ENCODE measurements around the gene IL15RA. TPM values are rescaled to one million over a fixed set of nuclear protein-coding genes. Genes with fewer than 3 reads are reported as not detected.

The IL15RA gene
- total RNA-seq, 1 experiment from 2014 or later: 4.4 TPM

GRCh38 chr10:5938291-5938690 lies 39.1 kb downstream of the IL15RA start:
- Histone ChIP-seq H3K9me3 (ENCODE audit: low read length) (no peaks in the 10 kb centered on the region), H3K27ac (ENCODE audit: low read length) (no peak overlapping the region), H3K9me2 (replicated peaks; ENCODE audit: low read length) (no peaks in the 10 kb centered on the region), H3K36me3 (ENCODE audit: low read depth, low read length) (no peaks in the 10 kb centered on the region), H2AFZ (ENCODE audit: low read length) (no peak overlapping the region), H3K4me1 (ENCODE audit: insufficient read depth, low read length) (no peaks in the 10 kb centered on the region), H3K27me3 (ENCODE audit: low read length) (no peaks in the 10 kb centered on the region), H3K79me2 (ENCODE audit: low read length) (no peaks in the 10 kb centered on the region), H3K9ac (ENCODE audit: low read length) (no peak overlapping the region), H3K4me3 (ENCODE audit: low read length) (no peak overlapping the region), H3K4me2 (ENCODE audit: low read length) (no peak overlapping the region), H4K20me1 (ENCODE audit: low read length) (no peaks in the 10 kb centered on the region), H3F3A (ENCODE audit: low read length, unreplicated experiment) (no peaks in the 10 kb centered on the region)
- ChIA-PET CTCF (no interaction called here), POLR2A (ENCODE audit: unreplicated experiment) (no interaction called here)
- ATAC-seq (no peak), DNase-seq (no peak)
- intact Hi-C loops (cut with micrococcal nuclease): no loop called here
- no TSS peak for BruUV-seq (replicated peaks)
- TF ChIP-seq, protein P1, sequence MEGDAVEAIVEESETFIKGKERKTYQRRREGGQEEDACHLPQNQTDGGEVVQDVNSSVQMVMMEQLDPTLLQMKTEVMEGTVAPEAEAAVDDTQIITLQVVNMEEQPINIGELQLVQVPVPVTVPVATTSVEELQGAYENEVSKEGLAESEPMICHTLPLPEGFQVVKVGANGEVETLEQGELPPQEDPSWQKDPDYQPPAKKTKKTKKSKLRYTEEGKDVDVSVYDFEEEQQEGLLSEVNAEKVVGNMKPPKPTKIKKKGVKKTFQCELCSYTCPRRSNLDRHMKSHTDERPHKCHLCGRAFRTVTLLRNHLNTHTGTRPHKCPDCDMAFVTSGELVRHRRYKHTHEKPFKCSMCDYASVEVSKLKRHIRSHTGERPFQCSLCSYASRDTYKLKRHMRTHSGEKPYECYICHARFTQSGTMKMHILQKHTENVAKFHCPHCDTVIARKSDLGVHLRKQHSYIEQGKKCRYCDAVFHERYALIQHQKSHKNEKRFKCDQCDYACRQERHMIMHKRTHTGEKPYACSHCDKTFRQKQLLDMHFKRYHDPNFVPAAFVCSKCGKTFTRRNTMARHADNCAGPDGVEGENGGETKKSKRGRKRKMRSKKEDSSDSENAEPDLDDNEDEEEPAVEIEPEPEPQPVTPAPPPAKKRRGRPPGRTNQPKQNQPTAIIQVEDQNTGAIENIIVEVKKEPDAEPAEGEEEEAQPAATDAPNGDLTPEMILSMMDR (conservative IDR thresholded peaks at IDR 0.05; ENCODE audit: low read depth, low read length): no peak
- no peak for TF ChIP-seq EZH2 (IDR thresholded peaks at IDR 0.05; ENCODE audit: low read length, unreplicated experiment)
- TF ChIP-seq EZH2phosphoT487 (IDR thresholded peaks at IDR 0.05; ENCODE audit: borderline replicate concordance, low read length): no peak

- Histone ChIP-seq H2AFZ (ENCODE audit: low read length) (no peak overlapping the region), H3K27me3 (ENCODE audit: low read length) (no peaks in the 10 kb centered on the region), H3K27ac (ENCODE audit: low read length) (no peak overlapping the region), H3K9me2 (replicated peaks; ENCODE audit: low read length) (no peaks in the 10 kb centered on the region), H4K20me1 (ENCODE audit: low read length) (no peaks in the 10 kb centered on the region), H3K79me2 (ENCODE audit: low read length) (no peaks in the 10 kb centered on the region), H3K4me2 (ENCODE audit: low read length) (no peak overlapping the region), H3K36me3 (ENCODE audit: low read depth, low read length) (no peaks in the 10 kb centered on the region), H3F3A (ENCODE audit: low read length, unreplicated experiment) (no peaks in the 10 kb centered on the region), H3K4me3 (ENCODE audit: low read length) (no peak overlapping the region), H3K4me1 (ENCODE audit: insufficient read depth, low read length) (no peaks in the 10 kb centered on the region), H3K9me3 (ENCODE audit: low read length) (no peaks in the 10 kb centered on the region), H3K9ac (ENCODE audit: low read length) (no peak overlapping the region)
- no peak for TF ChIP-seq EZH2phosphoT487 (IDR thresholded peaks at IDR 0.05; ENCODE audit: borderline replicate concordance, low read length)
- TF ChIP-seq, protein P1 (conservative IDR thresholded peaks at IDR 0.05; ENCODE audit: low read depth, low read length): no peak
- ChIA-PET POLR2A (ENCODE audit: unreplicated experiment) (no interaction called here), CTCF (interaction anchor here (0.6 kb wide), 1 partner anchor 170 kb away, joined by 3 read pairs; no protein-coding TSS in a partner anchor)
- DNase-seq (no peak), ATAC-seq (no peak)
- BruUV-seq (replicated peaks): no TSS peak
- intact Hi-C loops (cut with micrococcal nuclease): no loop called here
Observed at GRCh38 chr10:5937016-5937415, 40.3 kb downstream of the IL15RA start.

DNA sequence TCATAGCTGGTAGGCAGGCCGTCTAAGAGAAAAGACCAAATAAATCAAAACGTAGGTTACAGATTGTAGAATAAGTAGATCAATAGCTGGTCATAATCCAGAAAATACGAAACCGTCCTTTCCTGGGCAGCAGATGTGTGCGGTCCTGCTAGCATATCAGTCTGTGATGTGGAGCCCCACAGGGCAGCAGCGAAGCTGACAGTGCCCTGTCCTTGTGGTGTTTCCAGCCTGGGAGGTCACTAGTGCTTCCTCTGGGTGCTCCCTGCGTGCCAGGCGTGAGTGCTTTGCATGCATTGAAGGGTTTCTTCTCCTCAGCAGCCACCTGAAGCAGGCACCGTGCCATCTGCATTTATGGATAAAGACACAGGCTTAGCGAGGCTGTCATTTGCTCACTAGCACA lies 41.7 kb downstream of the IL15RA start:
- Histone ChIP-seq H3K9ac (ENCODE audit: low read length) (no peak overlapping the region), H3K79me2 (ENCODE audit: low read length) (no peaks in the 10 kb centered on the region), H3K9me3 (ENCODE audit: low read length) (no peaks in the 10 kb centered on the region), H3F3A (ENCODE audit: low read length, unreplicated experiment) (no peaks in the 10 kb centered on the region), H3K36me3 (ENCODE audit: low read depth, low read length) (no peaks in the 10 kb centered on the region), H3K4me2 (ENCODE audit: low read length) (no peak overlapping the region), H4K20me1 (ENCODE audit: low read length) (no peaks in the 10 kb centered on the region), H3K27me3 (ENCODE audit: low read length) (no peaks in the 10 kb centered on the region), H3K4me3 (ENCODE audit: low read length) (no peak overlapping the region), H2AFZ (ENCODE audit: low read length) (no peak overlapping the region), H3K9me2 (replicated peaks; ENCODE audit: low read length) (no peaks in the 10 kb centered on the region), H3K27ac (ENCODE audit: low read length) (no peak overlapping the region), H3K4me1 (ENCODE audit: insufficient read depth, low read length) (no peaks in the 10 kb centered on the region)
- ATAC-seq: no peak
- no peak for DNase-seq
- no TSS peak for BruUV-seq (replicated peaks)
- intact Hi-C loops (cut with micrococcal nuclease): no loop called here
- POLR2A ChIA-PET (ENCODE audit: unreplicated experiment): no interaction called here
- TF ChIP-seq EZH2 (IDR thresholded peaks at IDR 0.05; ENCODE audit: low read length, unreplicated experiment) (no peak), EZH2phosphoT487 (IDR thresholded peaks at IDR 0.05; ENCODE audit: borderline replicate concordance, low read length) (no peak)
- TF ChIP-seq, protein P1 (conservative IDR thresholded peaks at IDR 0.05; ENCODE audit: low read depth, low read length): no peak
- CTCF ChIA-PET: interaction anchor here (0.5 kb wide), 1 partner anchor 74 kb away, joined by 3 read pairs; no protein-coding TSS in a partner anchor

Measured in PC-3 (cell line).